GM18858 (cell line): ENCODE measurements around the gene SLC12A9.

Source experiments
- ATAC-seq: cut with Tn5 transposase; IDR thresholded peaks from one replicate; pipeline ENCODE4 v1.9.1; 2021; ENCODE audit not compliant: unreplicated experiment

The SLC12A9 gene

GRCh38 chr7:100860702-100861615 lies 8.4 kb downstream of the SLC12A9 start:
- no peak for ATAC-seq

GRCh38 chr7:100861616-100861985 lies 9.1 kb downstream of the SLC12A9 start:
- no peak for ATAC-seq

GRCh38 chr7:100863406-100863950 lies 11.0 kb downstream of the SLC12A9 start:
- no peak for ATAC-seq

- no peak for ATAC-seq
Observed at GRCh38 chr7:100864263-100864845, 11.8 kb downstream of the SLC12A9 start.

- no peak for ATAC-seq
Observed at GRCh38 chr7:100865372-100865911, 12.9 kb downstream of the SLC12A9 start.

GRCh38 chr7:100865938-100866728 lies 13.6 kb downstream of the SLC12A9 start:
- ATAC-seq = no peak

- ATAC-seq = no peak
Observed at GRCh38 chr7:100866729-100867039, 14.2 kb downstream of the SLC12A9 start.

- ATAC-seq = no peak
Observed at GRCh38 chr7:100867040-100867775, 14.7 kb downstream of the SLC12A9 start, which contains the start of gene TRIP6. Gene TRIP6, plus strand, starts transcription at chr7:100867387. Its CDS starts 111 bp downstream, at chr7:100867498.

- ATAC-seq = no peak
Observed at GRCh38 chr7:100867776-100868485, 15.4 kb downstream of the SLC12A9 start.

- no peak for ATAC-seq
Observed at GRCh38 chr7:100873599-100874299, 21.2 kb downstream of the SLC12A9 start.

- no peak for ATAC-seq
Observed at GRCh38 chr7:100874300-100874576, 21.7 kb downstream of the SLC12A9 start.

- ATAC-seq = peak; percentile 68
Observed at GRCh38 chr7:100874577-100875355, 22.3 kb downstream of the SLC12A9 start, which contains the start of gene SRRT. Gene SRRT, plus strand, starts transcription at chr7:100875103. Its CDS starts 488 bp downstream, at chr7:100875591.

- peak; percentile 17 for ATAC-seq
Observed at GRCh38 chr7:100875356-100875751, 22.8 kb downstream of the SLC12A9 start.

- ATAC-seq = no peak
Observed at GRCh38 chr7:100878013-100878412, 25.5 kb downstream of the SLC12A9 start.

GRCh38 chr7:100878685-100879084 lies 26.2 kb downstream of the SLC12A9 start:
- ATAC-seq = no peak

- ATAC-seq = no peak
Observed at GRCh38 chr7:100879685-100880261, 27.3 kb downstream of the SLC12A9 start.

GRCh38 chr7:100880645-100881044 lies 28.1 kb downstream of the SLC12A9 start:
- ATAC-seq = no peak

GRCh38 chr7:100881136-100881535 lies 28.6 kb downstream of the SLC12A9 start:
- no peak for ATAC-seq
